ENCODE measurements around the gene SH3RF1.

Gene SH3RF1

DNA sequence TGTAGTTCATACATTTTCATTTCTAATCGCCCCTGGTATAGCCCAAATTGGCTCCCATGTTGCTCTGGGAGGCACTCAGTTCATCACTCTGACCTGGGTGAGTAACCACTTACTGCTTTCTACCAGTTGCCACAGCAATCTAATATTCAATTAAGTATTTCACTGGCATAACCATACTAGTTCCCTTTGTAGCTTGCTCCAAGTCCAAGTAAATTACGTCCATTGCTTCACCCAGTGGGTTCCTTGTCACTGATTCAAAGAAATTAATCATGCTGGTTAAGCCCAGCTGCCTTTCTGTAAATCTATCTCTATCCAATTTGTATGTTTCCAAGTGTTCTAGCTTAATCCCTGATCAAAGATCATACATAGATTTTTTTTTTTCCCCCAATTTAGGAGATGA is 168.7 kb downstream of the SH3RF1 start:
- no peak for DNase-seq (ENCODE audit: low read depth)

- DNase-seq (ENCODE audit: low read depth) = no peak
These were observed 170.1 kb downstream of the SH3RF1 start for GRCh38 chr4:169100670-169101101.

GRCh38 chr4:169099771-169100180 is 171.0 kb downstream of the SH3RF1 start:
- DNase-seq (ENCODE audit: low read depth) = no peak

DNA sequence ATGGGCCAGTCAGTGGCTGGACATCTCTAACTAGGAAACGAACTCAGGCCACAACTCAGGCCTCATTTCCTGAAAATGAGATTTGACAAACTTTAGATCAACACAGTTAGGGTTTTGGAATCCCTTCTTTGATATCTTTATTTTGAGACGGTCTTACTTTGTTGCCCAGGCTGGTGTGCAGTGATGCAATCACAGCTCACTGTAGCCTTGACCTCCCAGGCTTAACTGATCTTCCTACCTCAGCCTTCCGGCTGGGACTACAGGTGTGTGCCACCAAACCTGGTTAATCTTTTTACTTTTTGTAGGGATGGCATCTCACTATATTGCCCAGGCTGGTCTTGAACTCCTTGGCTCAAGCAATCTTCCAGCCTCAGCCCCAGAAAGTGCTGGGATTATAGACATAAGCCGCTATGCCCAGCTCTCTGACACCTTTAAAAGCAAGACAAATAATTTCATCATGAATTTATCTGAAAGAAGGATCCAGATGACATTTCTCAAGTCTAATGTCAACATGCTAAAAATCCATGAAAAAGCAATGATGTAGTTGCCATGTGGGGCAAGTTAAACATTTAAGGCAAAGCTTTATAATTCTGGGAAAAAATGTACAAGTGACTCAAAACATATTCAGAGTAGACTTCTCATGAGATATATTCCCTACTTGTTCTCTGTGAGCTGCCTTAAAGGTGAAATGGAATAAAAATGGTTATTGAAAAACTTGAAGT is 171.6 kb downstream of the SH3RF1 start:
- no peak for DNase-seq (ENCODE audit: low read depth)

DNA sequence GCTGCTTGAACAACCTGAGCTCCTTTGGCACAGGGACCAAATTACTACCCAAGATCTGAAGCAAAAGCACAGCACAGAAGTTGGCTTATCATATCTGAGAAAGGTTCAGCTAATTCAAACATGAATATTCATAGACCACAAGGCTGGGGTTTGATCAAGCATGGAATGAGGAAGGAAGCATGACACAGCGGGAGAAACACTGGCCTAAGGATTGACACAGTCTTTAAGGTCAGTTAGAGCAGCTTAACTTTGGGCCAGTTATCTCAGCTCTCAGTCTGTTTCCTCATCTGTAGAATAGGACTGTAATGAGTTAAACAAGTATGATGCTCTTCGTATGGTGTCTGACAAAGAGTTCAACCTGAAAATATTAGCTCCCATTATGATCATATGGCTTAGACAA is 172.2 kb downstream of the SH3RF1 start:
- DNase-seq (ENCODE audit: low read depth) = no peak

GRCh38 chr4:169098054-169098497 is 172.7 kb downstream of the SH3RF1 start:
- no peak for DNase-seq (ENCODE audit: low read depth)

- no peak for DNase-seq (ENCODE audit: low read depth)
These were observed 174.5 kb downstream of the SH3RF1 start for GRCh38 chr4:169096221-169096620.

GRCh38 chr4:169094656-169095231 is 176.0 kb downstream of the SH3RF1 start:
- DNase-seq (ENCODE audit: low read depth) = no peak

DNA sequence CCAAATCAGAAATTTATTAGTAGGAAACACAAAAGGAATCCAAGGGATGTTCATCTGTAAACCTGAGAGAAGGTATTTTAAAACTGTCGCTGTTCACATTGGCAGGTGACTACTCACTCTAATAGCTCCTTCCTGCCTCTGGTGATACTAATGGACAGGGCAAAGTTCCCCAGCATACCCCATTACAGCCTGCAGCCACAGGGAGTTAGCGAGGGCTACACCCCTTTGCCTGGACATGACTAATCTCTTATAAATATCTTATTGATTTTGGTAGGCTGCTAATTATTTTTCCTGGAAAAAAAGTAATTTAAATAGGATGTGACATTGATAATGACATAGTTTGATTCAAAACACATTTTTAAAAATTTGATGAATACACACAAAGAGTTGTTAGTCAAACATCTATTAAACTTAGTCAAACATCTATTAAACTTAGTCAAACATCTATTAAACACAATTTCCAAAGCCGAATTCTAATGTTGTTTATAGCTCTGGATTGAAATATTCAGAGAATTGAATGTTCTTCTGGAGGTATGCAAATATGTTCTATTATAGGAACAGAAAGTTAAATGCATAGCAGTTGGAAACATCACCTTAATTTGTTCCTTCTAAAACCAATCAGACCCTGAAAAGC is 177.8 kb downstream of the SH3RF1 start:
- no peak for DNase-seq (ENCODE audit: low read depth)

DNA sequence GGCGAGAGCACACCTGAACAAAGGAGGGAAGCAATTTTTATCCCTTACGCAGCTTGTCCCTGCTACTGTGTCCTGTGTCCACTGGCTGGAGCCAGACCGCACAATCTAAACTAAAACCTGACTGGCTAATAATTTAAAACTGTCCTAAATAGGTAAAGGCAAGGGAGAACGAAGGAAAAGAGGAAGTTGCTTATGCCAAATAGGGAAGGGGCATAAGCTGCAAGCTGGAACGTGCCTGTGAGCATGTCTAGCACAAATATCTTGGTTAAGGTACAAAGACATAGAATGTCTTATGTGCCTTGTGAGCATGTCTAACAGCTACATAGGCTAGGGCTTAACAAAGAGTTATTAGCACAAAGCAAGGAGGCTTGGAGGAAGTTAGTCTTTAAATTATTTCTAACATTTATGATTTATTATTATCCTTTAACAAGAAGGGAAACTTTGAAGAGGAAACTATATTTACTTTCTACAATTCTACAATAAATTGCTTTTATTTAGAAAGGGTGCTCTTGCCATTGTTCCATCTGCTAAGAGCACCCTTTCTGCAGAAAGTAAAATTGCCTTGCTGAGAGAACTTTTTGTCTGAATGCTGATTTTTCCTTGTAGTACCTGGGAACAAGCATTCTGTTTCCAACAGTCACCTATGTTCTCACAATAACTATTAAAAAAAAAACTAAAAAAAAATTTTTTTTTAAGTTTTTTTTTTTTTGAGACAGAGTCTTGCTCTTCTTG is 180.1 kb downstream of the SH3RF1 start:
- DNase-seq (ENCODE audit: low read depth) = no peak

DNA sequence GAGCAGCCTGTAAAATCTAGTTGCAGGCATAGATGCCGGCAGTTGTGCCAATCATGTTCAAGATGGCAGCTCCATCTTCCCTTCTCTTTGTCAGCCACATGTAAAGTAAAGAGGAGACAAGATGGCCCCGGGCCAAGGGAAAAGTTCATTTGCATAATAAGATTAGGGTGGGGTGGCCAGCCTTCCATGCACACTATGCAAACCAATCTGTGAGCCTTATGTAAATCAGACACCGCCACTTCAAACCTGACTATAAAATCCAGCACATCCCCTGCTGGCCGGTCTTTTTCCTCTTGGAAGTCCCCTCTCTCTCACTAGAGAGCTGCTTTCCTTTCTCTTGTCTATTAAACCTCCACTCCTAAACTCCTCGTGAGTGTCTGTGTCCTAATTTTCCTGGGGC is 181.8 kb downstream of the SH3RF1 start:
- DNase-seq (ENCODE audit: low read depth) = no peak

GRCh38 chr4:169084954-169085353 is 185.8 kb downstream of the SH3RF1 start:
- DNase-seq (ENCODE audit: low read depth) = no peak

DNA sequence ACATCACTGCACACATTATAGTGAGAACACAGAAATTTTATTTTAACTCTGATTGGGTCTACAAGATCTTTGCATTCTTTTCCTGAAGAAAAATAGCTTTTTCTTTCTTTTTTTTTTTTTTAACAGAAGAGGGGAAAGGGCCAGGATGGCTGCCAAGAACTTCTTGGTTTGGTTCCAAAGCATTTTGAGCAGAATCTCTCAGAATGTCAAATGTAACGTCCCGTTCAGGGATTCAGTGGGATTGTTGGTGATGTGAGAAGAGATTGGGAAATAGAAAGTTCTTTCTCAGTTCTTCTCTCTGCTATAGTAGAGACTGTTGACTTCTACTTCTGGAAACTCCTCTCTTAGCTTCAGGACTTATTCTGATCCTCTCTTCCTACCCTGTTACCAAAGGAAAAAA is 189.8 kb downstream of the SH3RF1 start:
- no peak for DNase-seq (ENCODE audit: low read depth)

DNA sequence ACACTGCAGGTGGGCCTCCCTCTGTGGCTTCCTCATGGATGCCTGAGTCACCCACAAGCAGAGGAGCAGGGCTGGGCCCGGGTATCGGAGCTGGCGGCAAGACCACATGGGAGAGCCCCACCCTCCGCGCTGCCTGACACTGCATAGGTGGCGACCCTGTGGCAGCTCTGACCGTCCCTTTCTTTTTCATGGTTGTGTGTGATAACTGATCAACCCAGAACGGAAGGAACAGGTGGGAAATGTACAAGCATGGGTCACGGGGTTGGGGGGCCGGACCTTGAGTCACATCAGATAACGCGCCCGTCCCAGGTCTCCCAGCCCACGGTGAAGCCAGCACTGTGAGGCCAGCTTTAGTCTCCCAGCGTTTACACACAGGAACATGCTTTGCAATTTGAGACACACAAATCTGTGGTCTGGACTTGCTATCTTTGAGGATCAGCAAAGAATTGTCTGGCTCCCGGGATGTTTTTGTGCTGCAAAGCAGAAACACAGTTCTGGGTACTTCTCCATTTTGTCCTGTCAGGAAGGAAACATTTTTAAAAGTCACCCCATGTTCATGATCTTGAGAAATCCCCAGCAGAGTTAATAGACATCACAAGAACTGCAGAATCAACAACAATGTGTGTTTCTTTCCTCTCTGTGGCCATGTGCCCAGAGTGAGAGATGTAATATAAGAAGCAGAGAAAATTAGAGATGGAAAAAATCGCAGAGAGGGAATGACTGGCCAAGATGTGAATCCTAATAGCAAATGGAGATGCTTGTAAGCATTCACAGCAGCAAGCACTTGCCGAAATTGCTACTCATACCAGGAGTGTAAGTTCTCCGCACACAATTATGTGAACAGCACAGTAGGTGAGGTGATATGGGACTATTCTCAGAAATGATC is 190.6 kb downstream of the SH3RF1 start:
- DNase-seq (ENCODE audit: low read depth) = no peak

- DNase-seq (ENCODE audit: low read depth) = no peak
These were observed 196.6 kb downstream of the SH3RF1 start for GRCh38 chr4:169074117-169074516.

DNA sequence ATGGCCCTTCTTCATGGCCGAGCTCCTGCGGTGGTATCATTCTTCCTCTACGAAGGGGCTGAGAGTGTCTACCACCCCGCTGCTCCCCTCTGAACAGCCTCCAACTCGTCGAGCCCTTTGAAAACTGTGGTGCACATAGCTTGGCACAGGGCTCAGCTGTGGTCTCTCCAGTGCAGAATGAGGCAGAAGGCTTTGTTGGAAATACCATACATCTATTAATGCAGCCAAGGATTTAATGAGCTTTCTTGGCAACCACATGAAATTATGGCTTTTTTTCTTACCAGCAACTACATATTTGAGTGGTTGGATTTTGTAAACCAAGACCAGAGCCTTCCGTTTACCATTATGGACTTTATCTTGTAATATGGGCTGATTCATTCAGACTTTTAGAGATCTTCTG is 199.0 kb downstream of the SH3RF1 start:
- DNase-seq (ENCODE audit: low read depth) = no peak

GRCh38 chr4:169070895-169071218 is 199.9 kb downstream of the SH3RF1 start:
- DNase-seq (ENCODE audit: low read depth) = no peak

DNA sequence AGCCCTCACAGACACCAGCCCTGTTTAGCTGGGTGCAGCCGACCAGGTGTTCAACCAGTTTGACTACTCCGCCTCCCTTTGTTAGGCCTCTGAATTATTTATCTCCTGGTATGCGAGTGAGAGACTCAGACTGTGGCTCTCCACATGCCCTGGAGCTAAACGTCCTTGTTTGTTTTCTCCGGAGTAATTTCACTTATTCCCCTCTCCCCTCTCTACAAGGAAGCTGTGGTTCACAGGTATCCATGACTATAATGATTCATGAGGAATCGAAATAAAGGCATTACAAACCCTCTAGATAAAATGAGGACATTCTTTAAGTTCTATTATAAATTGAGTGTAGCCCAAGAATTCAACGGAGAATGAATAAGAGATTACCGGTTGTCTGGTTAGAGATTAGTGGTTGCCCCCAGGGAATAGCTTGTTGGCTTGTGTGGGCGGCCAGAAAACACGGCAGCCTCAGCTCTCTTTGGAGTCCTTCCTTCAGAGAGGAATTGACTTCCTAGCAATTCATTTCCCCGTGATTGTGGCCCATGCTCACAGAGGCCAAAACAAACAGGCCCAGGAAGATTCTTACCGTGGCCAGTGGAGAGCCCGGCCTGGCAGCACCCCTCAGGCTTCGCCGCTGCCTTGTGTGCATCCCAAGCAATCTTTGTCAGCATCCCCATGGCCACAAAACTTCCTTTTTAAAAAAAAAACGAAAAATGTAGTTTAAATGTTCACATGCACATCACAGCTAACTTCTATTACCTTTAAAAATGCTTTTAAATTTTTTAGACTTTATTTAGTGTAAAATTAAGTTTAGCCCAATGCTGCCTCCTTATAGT is 200.5 kb downstream of the SH3RF1 start:
- no peak for DNase-seq (ENCODE audit: low read depth)

DNA sequence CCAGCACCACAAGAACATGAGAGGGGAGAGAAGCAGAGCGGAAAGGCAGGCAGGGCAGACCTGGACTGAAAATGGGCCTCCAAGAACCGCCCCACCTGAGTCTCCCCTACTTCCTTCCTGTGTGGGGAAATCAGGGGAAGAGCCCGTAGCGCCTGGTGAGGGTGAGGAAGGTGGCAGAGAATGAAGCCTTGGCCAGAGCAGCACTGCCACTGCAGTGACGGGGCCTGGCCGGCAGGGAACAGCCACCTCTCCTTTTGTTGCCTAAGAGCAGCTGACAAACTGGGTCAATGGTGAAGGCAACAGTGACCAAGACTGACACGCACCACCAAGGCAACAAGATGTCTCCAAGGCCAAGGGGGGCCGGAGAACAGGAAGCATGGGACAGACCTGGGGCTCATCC is 202.3 kb downstream of the SH3RF1 start:
- DNase-seq (ENCODE audit: low read depth) = no peak

- DNase-seq (ENCODE audit: low read depth) = no peak
These were observed 203.8 kb downstream of the SH3RF1 start for GRCh38 chr4:169066934-169067333.

GRCh38 chr4:169064296-169064695 is 206.5 kb downstream of the SH3RF1 start:
- no peak for DNase-seq (ENCODE audit: low read depth)

Data from activated gamma-delta T cell treated with anti-CD3 and anti-CD28 coated beads, Interleukin-2, amount 50 U/mL, for 16 hours (primary cell).